NCI-H187 (cell line): ENCODE data around the gene PRM3.

Source experiments
- DNase-seq, 2 experiments: peaks; one replicate each; lab custom pipeline; 2025; lab: John Stamatoyannopoulos, UW

Gene PRM3

DNA sequence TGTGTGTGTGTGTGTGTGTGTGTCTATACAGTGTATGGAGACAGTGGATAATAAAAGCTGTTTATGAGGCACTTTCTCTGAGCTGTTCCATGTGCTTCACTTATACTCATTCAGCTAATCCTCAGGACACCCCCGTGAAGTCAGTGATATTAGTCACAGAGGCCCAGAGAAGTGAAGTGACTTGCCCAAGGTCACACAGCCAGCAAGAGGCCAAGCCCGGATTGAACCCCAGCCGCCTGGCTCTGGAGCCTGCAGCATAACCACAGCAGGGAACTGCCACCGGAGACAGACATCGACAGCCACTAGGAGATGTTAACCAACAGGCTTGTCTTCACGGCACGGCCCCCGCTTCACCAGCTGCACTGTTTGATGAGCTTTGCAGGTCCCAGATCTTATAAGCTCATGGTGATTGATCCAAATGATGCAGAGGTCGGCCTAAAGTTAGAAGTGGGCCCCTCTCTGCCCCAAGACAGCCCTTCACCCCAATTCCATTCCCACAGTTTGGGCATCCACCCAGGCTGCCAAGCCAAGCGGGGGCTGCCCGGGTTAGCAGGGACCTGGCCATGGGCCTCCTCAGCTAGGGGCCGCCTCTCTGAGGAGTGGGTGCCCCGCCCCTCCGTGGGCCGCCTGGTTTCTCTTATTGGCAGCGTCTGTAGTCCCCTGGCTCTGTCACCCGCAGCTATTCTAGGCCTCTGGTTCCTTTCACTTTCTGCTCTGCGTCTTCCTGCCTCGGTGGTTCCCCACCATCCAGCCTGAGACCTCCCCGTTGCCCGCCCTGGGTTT lies 48.3 kb downstream of the PRM3 start:
- no peak for DNase-seq

DNA sequence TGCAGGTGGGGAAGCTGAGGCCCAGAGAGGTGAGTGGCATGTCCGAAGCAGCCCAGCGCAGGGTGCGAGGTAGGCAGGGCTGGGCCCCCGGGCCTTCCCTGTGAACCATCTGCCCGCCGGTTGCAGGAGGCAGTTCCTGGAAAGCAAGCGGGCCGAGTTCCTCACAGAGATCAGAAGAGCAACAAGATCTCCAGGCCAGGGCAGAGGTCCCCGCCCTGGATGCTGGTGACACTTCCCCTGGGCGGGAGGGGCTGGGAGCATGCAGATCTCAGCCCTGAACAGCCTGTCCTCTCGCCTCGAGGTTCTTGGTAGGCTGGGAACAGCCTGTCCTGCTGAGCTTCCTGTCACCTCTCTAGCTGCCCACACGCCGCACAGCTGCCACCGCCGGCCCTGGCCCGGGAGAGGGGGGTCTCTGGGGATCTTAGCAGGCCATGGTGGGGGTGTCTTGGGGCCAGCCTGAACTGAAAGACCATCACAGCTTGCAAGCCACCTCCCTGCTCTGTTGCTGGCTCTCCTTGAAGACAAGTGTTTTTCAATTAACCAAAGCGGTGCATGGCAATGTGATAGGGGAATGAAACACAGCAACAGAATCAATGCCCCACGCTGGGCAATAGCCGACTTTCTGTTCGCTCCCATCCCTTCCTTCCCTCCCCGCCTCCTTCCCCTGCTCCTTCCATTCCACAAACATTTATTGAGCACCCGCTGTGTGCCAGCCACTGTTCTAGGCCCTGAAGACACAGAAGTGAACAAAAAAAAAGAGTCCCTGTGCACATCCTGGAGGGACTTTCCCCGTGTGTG lies 49.1 kb downstream of the PRM3 start:
- no peak for DNase-seq
